SK-N-SH (cell line): Measurements from ENCODE around the gene RBMS1. TPM values are rescaled to one million over a fixed set of nuclear protein-coding genes. Genes with fewer than 3 reads are reported as not detected.

Experiments
- CTCF ChIA-PET: fragments of 300-600, 350-600 bp; formaldehyde crosslinking; extraction: SDS; loops from one replicate; lab custom pipeline; 2021; lab: Yijun Ruan, JAX
- POLR2A ChIA-PET: fragments of 350-600 bp; sonication (Branson Sonifier 250); formaldehyde crosslinking; extraction: SDS; loops from one replicate; lab custom pipeline; 2020; ENCODE audit warnings: antibody characterized with exemption, inconsistent platforms; lab: Yijun Ruan, JAX
- DNase-seq: peaks from one replicate; pipeline ENCODE4 v3.0.0; 2012
- H2AFZ ChIP-seq: fragments of 200-600 bp; sonication (generic); 2 replicates; pipeline ENCODE4 v1.8.1; 2016; ENCODE audit warnings: antibody characterized with exemption, mild to moderate bottlenecking, low read depth
- H3F3A ChIP-seq: fragments of 200-600 bp; sonication (generic); replicated peaks from 2 replicates; pipeline ENCODE3; 2016; ENCODE audit warnings: antibody characterized with exemption, mild to moderate bottlenecking; ENCODE audit not compliant: insufficient read depth
- H3K27ac ChIP-seq, 2 experiments: fragments of 200-500 bp in 1 of 2; fragments of 200-600 bp in 1 of 2; sonication (Bioruptor generic) in 1 of 2; sonication (generic), shearing (Covaris generic) in 1 of 2; 2 replicates each; pipeline versions ENCODE4 v1.5.1 to v1.6.1; 2014 to 2016; ENCODE audit warnings: low read depth in 2 of 2, inconsistent platforms in 1 of 2, low read length in 1 of 2, mild to moderate bottlenecking in 1 of 2, mixed read lengths in 1 of 2
- H3K27me3 ChIP-seq: fragments of 200-600 bp; sonication (generic), shearing (Covaris generic); 2 replicates; pipeline ENCODE4 v1.6.1; 2016; ENCODE audit warnings: mixed run types; ENCODE audit not compliant: insufficient read depth
- H3K36me3 ChIP-seq, 2 experiments: fragments of 200-500 bp in 1 of 2; fragments of 200-600 bp in 1 of 2; sonication (Bioruptor generic) in 1 of 2; sonication (generic) in 1 of 2; replicated peaks in 1 of 2; 2 replicates each; pipeline versions ENCODE3 to v1.5.1; 2014 to 2016; ENCODE audit warnings: low read length in 1 of 2, mild to moderate bottlenecking in 1 of 2; ENCODE audit not compliant: insufficient read depth in 2 of 2, control insufficient read depth in 1 of 2
- H3K4me1 ChIP-seq, 2 experiments: fragments of 200-500 bp in 1 of 2; fragments of 200-600 bp in 1 of 2; sonication (Bioruptor generic) in 1 of 2; sonication (generic), shearing (Covaris generic) in 1 of 2; 2 replicates each; pipeline versions ENCODE4 v1.5.1 to v1.6.1; 2014 to 2016; ENCODE audit warnings: low read depth in 1 of 2, low read length in 1 of 2, mixed run types in 1 of 2; ENCODE audit not compliant: insufficient read depth in 2 of 2, control insufficient read depth in 1 of 2
- H3K4me2 ChIP-seq: fragments of 200-600 bp; sonication (generic), shearing (Covaris generic); 2 replicates; pipeline ENCODE4 v1.6.1; 2017; ENCODE audit warnings: mixed run types
- H3K4me3 ChIP-seq, 2 experiments: fragments of 200-500 bp in 1 of 2; fragments of 200-600 bp in 1 of 2; sonication (Bioruptor generic) in 1 of 2; sonication (generic), shearing (Covaris generic) in 1 of 2; 2 replicates each; pipeline versions ENCODE4 v1.5.1 to v1.8.1; 2014 to 2016; ENCODE audit warnings: low read depth in 2 of 2, inconsistent platforms in 1 of 2, low read length in 1 of 2, mild to moderate bottlenecking in 1 of 2, mixed read lengths in 1 of 2, moderate library complexity in 1 of 2
- H3K79me2 ChIP-seq: fragments of 200-600 bp; sonication (generic); 2 replicates; pipeline ENCODE4 v1.8.1; 2017; ENCODE audit warnings: mild to moderate bottlenecking; ENCODE audit not compliant: insufficient read depth
- H3K9ac ChIP-seq: fragments of 200-600 bp; sonication (generic); 2 replicates; pipeline ENCODE4 v1.6.1; 2017; ENCODE audit warnings: mixed run types
- H3K9me2 ChIP-seq: fragments of 200-600 bp; sonication (generic); 2 replicates; pipeline ENCODE4 v1.6.1; 2017; ENCODE audit warnings: mixed run types
- H3K9me3 ChIP-seq: fragments of 200-600 bp; sonication (generic); 2 replicates; pipeline ENCODE4 v1.6.1; 2017; ENCODE audit warnings: mixed run types, mild to moderate bottlenecking, moderate library complexity
- H4K20me1 ChIP-seq: fragments of 200-600 bp; sonication (generic); 2 replicates; pipeline ENCODE4 v1.6.1; 2017; ENCODE audit warnings: mild to moderate bottlenecking, mixed run types; ENCODE audit not compliant: insufficient read depth
- CHD2 ChIP-seq: fragments of 150-350 bp; IDR thresholded peaks from 2 replicates; pipeline ENCODE4 v1.6.1; 2018; ENCODE audit warnings: low read length; ENCODE audit not compliant: partially characterized antibody
- ELF1 ChIP-seq: IDR thresholded peaks from 2 replicates; pipeline ENCODE4 v1.4.0; 2012
- EP300 ChIP-seq, 2 experiments: IDR thresholded peaks; 2 replicates each; pipeline versions ENCODE4 v1.4.0 to v1.6.1; 2012; ENCODE audit warnings: borderline replicate concordance in 1 of 2, low read depth in 1 of 2, low read length in 1 of 2
- FOSL2 ChIP-seq: IDR thresholded peaks from 2 replicates; pipeline ENCODE4 v1.4.0; 2012; ENCODE audit warnings: low read depth, mild to moderate bottlenecking, moderate library complexity, borderline replicate concordance
- FOXJ3 ChIP-seq: sonication (generic); formaldehyde crosslinking; IDR thresholded peaks from 2 replicates; pipeline ENCODE4 v1.5.1; 2020; ENCODE audit warnings: mild to moderate bottlenecking, missing genetic modification reagents
- GABPA ChIP-seq: IDR thresholded peaks from 2 replicates; pipeline ENCODE4 v1.4.0; 2012; ENCODE audit warnings: low read depth, mild to moderate bottlenecking
- IRF3 ChIP-seq: fragments of 150-350 bp; IDR thresholded peaks from 2 replicates; pipeline ENCODE4 v1.6.1; 2016; ENCODE audit warnings: mild to moderate bottlenecking, low read depth, low read length
- JUND ChIP-seq: IDR thresholded peaks from 2 replicates; pipeline ENCODE4 v1.4.0; 2012
- MAX ChIP-seq: IDR thresholded peaks from 2 replicates; pipeline ENCODE4 v1.4.0; 2012; ENCODE audit warnings: low read depth
- MXI1 ChIP-seq: IDR thresholded peaks from 2 replicates; pipeline ENCODE4 v1.6.1; 2012; ENCODE audit warnings: mild to moderate bottlenecking, low read depth, low read length, improper control_type of control experiment
- POLR2AphosphoS5 ChIP-seq: IDR thresholded peaks from 2 replicates; pipeline ENCODE4 v1.6.1; 2012; ENCODE audit warnings: low read depth, low read length
- RAD21 ChIP-seq: IDR thresholded peaks from 2 replicates; pipeline ENCODE4 v1.6.1; 2012; ENCODE audit warnings: mild to moderate bottlenecking, low read length
- SMC3 ChIP-seq: IDR thresholded peaks from 2 replicates; pipeline ENCODE4 v1.6.1; 2012; ENCODE audit warnings: low read depth, low read length, improper control_type of control experiment
- TAF1 ChIP-seq: IDR thresholded peaks from 2 replicates; pipeline ENCODE4 v1.6.1; 2012; ENCODE audit warnings: low read depth, mild to moderate bottlenecking, low read length, moderate library complexity, borderline replicate concordance
- TCF12 ChIP-seq: IDR thresholded peaks from 2 replicates; pipeline ENCODE4 v1.4.0; 2012
- WGBS: methylation state at CpG from one replicate; pipeline ENCODE4 v1.1.6; 2017; ENCODE audit warnings: low lambda C conversion rate; 5-methylcytosine and 5-hydroxymethylcytosine counted together
- polyA plus RNA-seq, 3 experiments: library from polyadenylated mRNA; depleted of rRNA; stranded (reverse); fragments of >200 nt; gene quantifications; 2 replicates each; pipeline ENCODE4 v1.2.3, GENCODE V29; 2012

Gene RBMS1
- polyA plus RNA-seq, 1 of the 3 experiments (the other 2 are of a cell fraction) = 56.5 TPM

DNA sequence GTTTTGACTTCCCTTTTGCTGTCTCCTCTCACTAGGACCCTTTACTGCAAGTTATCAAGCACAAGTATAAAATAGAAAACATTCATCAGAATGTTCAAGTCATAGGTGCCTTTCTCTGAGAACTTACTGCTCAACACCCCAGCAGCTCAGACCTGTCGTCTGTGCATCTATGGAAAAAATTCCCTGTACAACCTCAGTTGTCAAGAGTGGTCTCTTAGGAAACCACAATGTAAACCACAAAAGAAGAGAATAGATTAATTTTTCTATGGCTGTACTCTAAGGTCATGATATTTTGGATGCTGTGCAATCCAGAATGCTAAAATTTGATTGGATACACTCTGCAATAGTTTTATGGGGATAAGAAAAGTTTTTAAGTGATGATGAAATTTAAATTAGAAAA lies 84.1 kb downstream of the RBMS1 start (continued):
- TF ChIP-seq ELF1 = no peak
- no peak for TF ChIP-seq FOXJ3 (CRISPR knock-in tag)
- no peak for TF ChIP-seq IRF3
- peak in 1 of 2 experiments; percentile 40; a peak in 1 of 4 replicates for TF ChIP-seq EP300 (IDR thresholded peaks at IDR 0.05; ENCODE audit: borderline replicate concordance in 1 of 2, low read depth in 1 of 2, low read length in 1 of 2)
- TF ChIP-seq RAD21 = no peak
- no peak for TF ChIP-seq GABPA
- 0 out of 2 replicates have a peak, but pooled peaks have one; percentile 19 for TF ChIP-seq POLR2AphosphoS5
- TF ChIP-seq JUND = no peak
- no peak for TF ChIP-seq TAF1

DNA sequence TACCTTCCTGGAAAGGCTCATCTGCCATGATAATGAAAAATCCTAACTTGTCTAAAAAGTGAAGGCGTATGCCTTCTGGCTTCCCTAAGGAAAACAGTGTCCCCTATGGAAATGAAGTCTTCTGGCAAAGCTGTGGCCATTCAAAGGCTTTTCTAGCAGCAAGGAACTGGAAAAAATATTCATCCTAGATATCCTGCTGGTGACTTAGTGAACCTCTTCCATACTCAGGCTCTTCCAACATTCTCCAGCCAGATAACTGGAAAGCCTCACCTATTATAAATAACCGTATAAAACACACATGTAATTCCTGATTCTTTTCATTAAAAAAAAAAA lies 84.7 kb downstream of the RBMS1 start:
- H2AFZ ChIP-seq = no peak overlapping the region
- CTCF ChIA-PET = interaction anchor here (1.3 to 1.6 kb wide), 2 partner anchors 28 to 85 kb away, joined by 3 to 5 read pairs; no protein-coding TSS in a partner anchor

GRCh38 chr2:160408173-160408958 lies 85.2 kb downstream of the RBMS1 start:
- peaks cover 26% of the 10 kb centered on the region for H3F3A ChIP-seq
- peaks cover 25% of the 10 kb centered on the region for H4K20me1 ChIP-seq
- no peak for TF ChIP-seq IRF3
- TF ChIP-seq MXI1 = no peak
- TF ChIP-seq SMC3 = no peak
- TF ChIP-seq FOSL2 = no peak
- TF ChIP-seq MAX = no peak
- TF ChIP-seq JUND = no peak
- TF ChIP-seq TCF12 = no peak
- ChIA-PET CTCF (interaction anchor here (0.7 to 2.2 kb wide), 8 partner anchors 12 to 562 kb away, joined by 3 to 6 read pairs (median 4); no protein-coding TSS in a partner anchor), POLR2A (no interaction called here)
- H3K4me1 ChIP-seq = peaks cover 17 to 52% of the 10 kb centered on the region in 2 experiments
- peak; percentile 30 for DNase-seq
- H3K9me2 ChIP-seq = no peaks in the 10 kb centered on the region
- no peaks in the 10 kb centered on the region for H3K9me3 ChIP-seq
- H2AFZ ChIP-seq = no peak overlapping the region
- H3K27me3 ChIP-seq = no peaks in the 10 kb centered on the region
- peak overlapping the region; percentile 32; the same call in 1 of the 2 replicates for H3K9ac ChIP-seq
- peak overlapping the region; percentile 26 to 75; a peak in 3 of 4 replicates for H3K27ac ChIP-seq
- peaks cover 0 to 4% of the 10 kb centered on the region in 2 experiments for H3K36me3 ChIP-seq
- 67% methylated on average over 34 of the region's 34 CpGs for WGBS
- peaks cover 77% of the 10 kb centered on the region for H3K79me2 ChIP-seq
- H3K4me2 ChIP-seq = peak overlapping the region; percentile 65
- H3K4me3 ChIP-seq = peak overlapping the region; percentile 43 to 84; a peak in 3 of 4 replicates

More for the DNA sequence above, 84.7 kb downstream of the RBMS1 start:
- Histone ChIP-seq H3F3A (peaks cover 26% of the 10 kb centered on the region), H3K4me3 (no peak overlapping the region), H3K9me3 (no peaks in the 10 kb centered on the region), H3K4me1 (peaks cover 17 to 46% of the 10 kb centered on the region in 2 experiments), H3K9ac (no peak overlapping the region), H3K27me3 (no peaks in the 10 kb centered on the region), H3K79me2 (peaks cover 77% of the 10 kb centered on the region), H4K20me1 (peaks cover 19% of the 10 kb centered on the region), H3K9me2 (no peaks in the 10 kb centered on the region), H3K36me3 (no peaks in the 10 kb centered on the region), H3K27ac (peak overlapping the region; percentile 6 to 26; a peak in 3 of 4 replicates), H3K4me2 (no peak overlapping the region)
- 86% methylated on average over 2 of the region's 2 CpGs for WGBS
- POLR2A ChIA-PET = no interaction called here
- TF ChIP-seq TAF1 = no peak
- TF ChIP-seq FOSL2 = no peak
- no peak for TF ChIP-seq CHD2
- TF ChIP-seq ELF1 = no peak
- no peak for DNase-seq
